Natural killer cell (primary cell): ENCODE results near the gene FHL2. TPM values are rescaled to one million over a fixed set of nuclear protein-coding genes. Genes with fewer than 3 reads are reported as not detected.

ENCODE experiments used
- ATAC-seq, 3 donors: fragments of 150-1000 bp in 2 of 3; fragments of 200-7000 bp in 1 of 3; cut with Tn5 transposase; 1 replicate in 1 of 3; 2 replicates in 2 of 3; pipeline ENCODE4 v1.10.0; 2021; ENCODE audit warnings: mild to moderate bottlenecking in 2 of 3, moderate library complexity in 2 of 3
- DNase-seq, 2 donors: peaks; one replicate each; pipeline versions ENCODE4 v3.0.0 to v3.0.0-alpha.2; 2013 to 2021; ENCODE audit warnings: mixed read lengths in 1 of 2
- H3K27ac ChIP-seq: one replicate; pipeline ENCODE4 v1.5.1; 2013; ENCODE audit warnings: mild to moderate bottlenecking, low read length
- H3K27me3 ChIP-seq: one replicate; pipeline ENCODE4 v1.6.1; 2013; ENCODE audit warnings: low read length; ENCODE audit not compliant: control insufficient read depth, insufficient read depth
- H3K36me3 ChIP-seq: one replicate; pipeline ENCODE4 v1.6.1; 2013; ENCODE audit warnings: low read length; ENCODE audit not compliant: control insufficient read depth, insufficient read depth
- H3K4me1 ChIP-seq: one replicate; pipeline ENCODE4 v1.6.1; 2013; ENCODE audit warnings: low read length; ENCODE audit not compliant: control insufficient read depth, insufficient read depth
- H3K4me3 ChIP-seq: one replicate; pipeline ENCODE4 v1.5.1; 2013; ENCODE audit warnings: low read length
- H3K9me3 ChIP-seq: one replicate; pipeline ENCODE4 v1.6.1; 2013; ENCODE audit warnings: low read length; ENCODE audit not compliant: control insufficient read depth, insufficient read depth
- H3K27ac Mint-ChIP-seq, 2 donors: one replicate each; pipeline ENCODE4 v1.8.0; 2022; ENCODE audit warnings: mild to moderate bottlenecking in 2 of 2, mixed read lengths in 2 of 2, moderate library complexity in 1 of 2
- H3K27me3 Mint-ChIP-seq, 2 donors: one replicate each; pipeline ENCODE4 v1.8.0; 2022; ENCODE audit warnings: low read depth in 2 of 2, mixed read lengths in 2 of 2
- H3K36me3 Mint-ChIP-seq: one replicate; pipeline ENCODE4 v1.8.0; 2022; ENCODE audit warnings: mixed read lengths
- H3K4me1 Mint-ChIP-seq, 2 donors: one replicate each; pipeline ENCODE4 v1.8.0; 2022; ENCODE audit warnings: mixed read lengths in 2 of 2
- H3K4me3 Mint-ChIP-seq: one replicate; pipeline ENCODE4 v1.8.0; 2022; ENCODE audit warnings: mild to moderate bottlenecking, moderate library complexity, mixed read lengths
- H3K9me3 Mint-ChIP-seq, 2 donors: one replicate each; pipeline ENCODE4 v1.8.0; 2022; ENCODE audit warnings: mixed read lengths in 2 of 2
- CTCF ChIP-seq: fragments of 200-600 bp; IDR thresholded peaks from one replicate; pipeline ENCODE4 v1.8.0; 2022; ENCODE audit warnings: antibody characterized with exemption
- WGBS: methylation state at CpG from one replicate; pipeline ENCODE4 v1.1.7; 2013; ENCODE audit warnings: missing lambda C conversion rate; ENCODE audit not compliant: insufficient coverage; 5-methylcytosine and 5-hydroxymethylcytosine counted together
- intact Hi-C: fragments of 100-400 bp; cut with micrococcal nuclease; formaldehyde crosslinking; loops from one replicate; pipeline ENCODE4 v1.14.2; 2022
- total RNA-seq, 4 donors: library from RNA; stranded (reverse); fragments of 120-200 nt in 1 of 4; gene quantifications; one replicate each; pipeline versions ENCODE4 v1.2.3 to v1.2.4, GENCODE V29; 2013 to 2022

Gene FHL2
- total RNA-seq, 3 donors from 2014 or later (not counting 1 experiment from before 2014, with no cell fraction given), result 0.26 to 1.3 (median 0.84) TPM

GRCh38 chr2:105376010-105376409 lies 22.8 kb downstream of the FHL2 start:
- Mint-ChIP-seq H3K4me3 (no peak overlapping the region), H3K27me3 (no peaks in the 10 kb centered on the region), H3K4me1 (peaks cover 0 to 8% of the 10 kb centered on the region in 2 donors), H3K9me3 (no peaks in the 10 kb centered on the region), H3K27ac (no peak overlapping the region), H3K36me3 (no peaks in the 10 kb centered on the region)
- WGBS, result 90% methylated on average over 10 of the region's 11 CpGs
- Histone ChIP-seq H3K4me1 (peaks cover 7% of the 10 kb centered on the region), H3K36me3 (no peaks in the 10 kb centered on the region), H3K27ac (no peak overlapping the region), H3K27me3 (no peaks in the 10 kb centered on the region), H3K4me3 (no peak overlapping the region), H3K9me3 (no peaks in the 10 kb centered on the region)
- ATAC-seq (no peak), DNase-seq (no peak)
- TF ChIP-seq CTCF, result no peak
- intact Hi-C loops, result no loop called here

GRCh38 chr2:105375001-105375561 lies 23.8 kb downstream of the FHL2 start:
- H3K9me3 Mint-ChIP-seq, result no peaks in the 10 kb centered on the region
- Histone ChIP-seq H3K36me3 (no peaks in the 10 kb centered on the region), H3K27ac (no peak overlapping the region), H3K4me1 (peaks cover 8% of the 10 kb centered on the region), H3K4me3 (no peak overlapping the region), H3K9me3 (no peaks in the 10 kb centered on the region), H3K27me3 (no peaks in the 10 kb centered on the region)
- TF ChIP-seq CTCF, result no peak
- no peak for ATAC-seq
- no peak overlapping the region for H3K4me3 Mint-ChIP-seq
- intact Hi-C loops, result no loop called here
- H3K27me3 Mint-ChIP-seq, result peaks cover under 1 to 1% of the 10 kb centered on the region in 2 donors
- 91% methylated on average over 14 of the region's 15 CpGs for WGBS
- H3K27ac Mint-ChIP-seq, result no peak overlapping the region
- H3K4me1 Mint-ChIP-seq, result peaks cover under 1 to 9% of the 10 kb centered on the region in 2 donors
- DNase-seq, result no peak
- H3K36me3 Mint-ChIP-seq, result no peaks in the 10 kb centered on the region

- peaks cover 13% of the 10 kb centered on the region for H3K4me1 ChIP-seq
- no peaks in the 10 kb centered on the region for H3K27me3 ChIP-seq
- intact Hi-C loops, result no loop called here
- Mint-ChIP-seq H3K4me3 (no peak overlapping the region), H3K36me3 (no peaks in the 10 kb centered on the region), H3K9me3 (no peaks in the 10 kb centered on the region), H3K27ac (peak overlapping the region; percentile 19 to 77), H3K4me1 (peaks cover 8 to 16% of the 10 kb centered on the region in 2 donors), H3K27me3 (peaks cover 6 to 9% of the 10 kb centered on the region in 2 donors)
- no peak overlapping the region for H3K27ac ChIP-seq
- H3K36me3 ChIP-seq, result no peaks in the 10 kb centered on the region
- no peak overlapping the region for H3K4me3 ChIP-seq
- DNase-seq (peak in 1 of 2 donors; percentile 62), ATAC-seq (peak; percentile 34 to 62 (median 52))
- no peaks in the 10 kb centered on the region for H3K9me3 ChIP-seq
- TF ChIP-seq CTCF, result no peak
- 79% methylated on average over 9 of the region's 9 CpGs for WGBS
Observed at GRCh38 chr2:105373895-105374401, 24.9 kb downstream of the FHL2 start.

- H3K4me1 Mint-ChIP-seq, result peaks cover 8 to 16% of the 10 kb centered on the region in 2 donors
- 89% methylated on average over 9 of the region's 9 CpGs for WGBS
- H3K27ac Mint-ChIP-seq, result no peak overlapping the region
- no peak for DNase-seq
- H3K4me3 Mint-ChIP-seq, result no peak overlapping the region
- ATAC-seq, result no peak
- H3K9me3 Mint-ChIP-seq, result no peaks in the 10 kb centered on the region
- peaks cover 13% of the 10 kb centered on the region for H3K4me1 ChIP-seq
- intact Hi-C loops, result no loop called here
- H3K27me3 Mint-ChIP-seq, result peaks cover 9 to 11% of the 10 kb centered on the region in 2 donors
- H3K27me3 ChIP-seq, result no peaks in the 10 kb centered on the region
- H3K9me3 ChIP-seq, result no peaks in the 10 kb centered on the region
- no peak overlapping the region for H3K27ac ChIP-seq
- H3K36me3 ChIP-seq, result no peaks in the 10 kb centered on the region
- no peaks in the 10 kb centered on the region for H3K36me3 Mint-ChIP-seq
- no peak for TF ChIP-seq CTCF
- H3K4me3 ChIP-seq, result no peak overlapping the region
Observed at GRCh38 chr2:105373344-105373781, 25.5 kb downstream of the FHL2 start.
